SH-SY5Y (cell line): ENCODE results near the gene FSHR.

Experiments used
- GATA2 ChIP-seq: IDR thresholded peaks from 2 replicates; pipeline ENCODE4 v1.6.1; 2011; ENCODE audit warnings: mild to moderate bottlenecking, low read depth, low read length
- GATA3 ChIP-seq: IDR thresholded peaks from 2 replicates; pipeline ENCODE4 v1.6.1; 2011; ENCODE audit warnings: low read depth, mild to moderate bottlenecking, low read length, moderate library complexity

- TF ChIP-seq GATA3: no peak
- no peak for TF ChIP-seq GATA2
These were observed 212.9 kb downstream of the FSHR start for GRCh38 chr2:48941456-48941855.
